ENCODE results near the gene CPVL.

GRCh38 chr7:28964056-28964455, 182.3 kb downstream of the CPVL start:
- no peak for TF ChIP-seq SUZ12 (IDR thresholded peaks at IDR 0.05; ENCODE audit: extremely low read depth, insufficient read depth, insufficient read length)
- TF ChIP-seq YY1 (IDR thresholded peaks at IDR 0.05; ENCODE audit: insufficient read depth, insufficient read length): no peak
